IPS DF 6.9 (cell line): ENCODE results near the gene HMCN2.
"Not testable (repeated sequence)": the region's sequence is repeated elsewhere in the genome, so short reads cannot be mapped to it uniquely, and the experiment has no call there.

Experiments used
- DNase-seq: peaks from one replicate; pipeline ENCODE4 v3.0.0-alpha.2; 2013; ENCODE audit warnings: low read depth, low spot score
- H3K27ac ChIP-seq: one replicate; pipeline ENCODE4 v1.5.1; 2013; ENCODE audit warnings: low read length, control low read depth
- H3K27me3 ChIP-seq: 2 replicates; pipeline ENCODE4 v1.6.1; 2013; ENCODE audit warnings: mild to moderate bottlenecking, low read length; ENCODE audit not compliant: control insufficient read depth, insufficient read depth
- H3K36me3 ChIP-seq: 2 replicates; pipeline ENCODE4 v1.6.1; 2013; ENCODE audit warnings: low read length; ENCODE audit not compliant: control insufficient read depth, insufficient read depth
- H3K4me1 ChIP-seq: 2 replicates; pipeline ENCODE4 v1.6.1; 2013; ENCODE audit warnings: low read length; ENCODE audit not compliant: control insufficient read depth, insufficient read depth
- H3K4me3 ChIP-seq: 2 replicates; pipeline ENCODE4 v1.5.1; 2013; ENCODE audit warnings: mild to moderate bottlenecking, low read length
- H3K9me3 ChIP-seq: 2 replicates; pipeline ENCODE4 v1.6.1; 2013; ENCODE audit warnings: low read length, inconsistent platforms; ENCODE audit not compliant: control insufficient read depth, insufficient read depth
- WGBS: extraction: QIAGEN DNeasy Blood & Tissue Kit; methylation state at CpG from one replicate; pipeline ENCODE4 v1.1.7; 2013; ENCODE audit warnings: mixed read lengths, missing lambda C conversion rate; ENCODE audit not compliant: insufficient read length, insufficient coverage; 5-methylcytosine and 5-hydroxymethylcytosine counted together

Gene HMCN2

GRCh38 chr9:130338891-130339290 lies 73.3 kb downstream of the HMCN2 start:
- not testable (repeated sequence) for DNase-seq, H3K27ac ChIP-seq, H3K4me3 ChIP-seq, H3K27me3 ChIP-seq, H3K36me3 ChIP-seq, H3K9me3 ChIP-seq, H3K4me1 ChIP-seq
- WGBS, result no CpG with 5 or more reads among the region's 8 CpGs

- WGBS, result no CpG with 5 or more reads among the region's 4 CpGs
- Histone ChIP-seq H3K4me3 (no peak overlapping the region), H3K9me3 (no peaks in the 10 kb centered on the region), H3K4me1 (no peaks in the 10 kb centered on the region), H3K27ac (no peak overlapping the region), H3K27me3 (no peaks in the 10 kb centered on the region), H3K36me3 (peaks cover 3% of the 10 kb centered on the region; the same call in 1 of the 2 replicates)
- no peak for DNase-seq
Observed at GRCh38 chr9:130339306-130339705, 73.7 kb downstream of the HMCN2 start.

GRCh38 chr9:130340011-130340410 lies 74.5 kb downstream of the HMCN2 start:
- no CpG with 5 or more reads among the region's 10 CpGs for WGBS
- H3K9me3 ChIP-seq, result no peaks in the 10 kb centered on the region
- no peak overlapping the region for H3K4me3 ChIP-seq
- no peak for DNase-seq
- no peaks in the 10 kb centered on the region for H3K27me3 ChIP-seq
- no peak overlapping the region for H3K27ac ChIP-seq
- peaks cover 3% of the 10 kb centered on the region; the same call in 1 of the 2 replicates for H3K36me3 ChIP-seq
- H3K4me1 ChIP-seq, result no peaks in the 10 kb centered on the region

GRCh38 chr9:130340557-130340956 lies 75.0 kb downstream of the HMCN2 start:
- H3K27me3 ChIP-seq, DNase-seq, H3K4me1 ChIP-seq, H3K27ac ChIP-seq, H3K4me3 ChIP-seq, H3K36me3 ChIP-seq, H3K9me3 ChIP-seq: not testable (repeated sequence)
- no CpG with 5 or more reads among the region's 17 CpGs for WGBS

- Histone ChIP-seq H3K4me1 (peaks cover 7% of the 10 kb centered on the region), H3K9me3 (no peaks in the 10 kb centered on the region), H3K36me3 (peaks cover 3% of the 10 kb centered on the region; the same call in 1 of the 2 replicates), H3K27ac (no peak overlapping the region), H3K27me3 (no peaks in the 10 kb centered on the region), H3K4me3 (no peak overlapping the region)
- WGBS, result no CpG with 5 or more reads among the region's 13 CpGs
- DNase-seq, result no peak
Observed at GRCh38 chr9:130341128-130341527, 75.6 kb downstream of the HMCN2 start.

- Histone ChIP-seq H3K27ac (no peak overlapping the region), H3K4me3 (no peak overlapping the region), H3K27me3 (no peaks in the 10 kb centered on the region), H3K9me3 (no peaks in the 10 kb centered on the region), H3K36me3 (peaks cover 3% of the 10 kb centered on the region; the same call in 1 of the 2 replicates), H3K4me1 (peaks cover 7% of the 10 kb centered on the region)
- no CpG with 5 or more reads among the region's 13 CpGs for WGBS
- DNase-seq, result no peak
Observed at GRCh38 chr9:130341839-130342713, 76.5 kb downstream of the HMCN2 start.

GRCh38 chr9:130342714-130343085 lies 77.1 kb downstream of the HMCN2 start:
- Histone ChIP-seq H3K27ac (no peak overlapping the region), H3K9me3 (no peaks in the 10 kb centered on the region), H3K36me3 (peaks cover 3% of the 10 kb centered on the region; the same call in 1 of the 2 replicates), H3K4me1 (peaks cover 7% of the 10 kb centered on the region), H3K4me3 (no peak overlapping the region), H3K27me3 (no peaks in the 10 kb centered on the region)
- no CpG with 5 or more reads among the region's 11 CpGs for WGBS
- no peak for DNase-seq

GRCh38 chr9:130343445-130343918 lies 77.9 kb downstream of the HMCN2 start:
- Histone ChIP-seq H3K4me3 (no peak overlapping the region), H3K36me3 (peaks cover 3% of the 10 kb centered on the region; the same call in 1 of the 2 replicates), H3K9me3 (no peaks in the 10 kb centered on the region), H3K4me1 (peaks cover 7% of the 10 kb centered on the region), H3K27ac (no peak overlapping the region), H3K27me3 (no peaks in the 10 kb centered on the region)
- DNase-seq, result no peak
- no CpG with 5 or more reads among the region's 12 CpGs for WGBS

- no peak for DNase-seq
- no peak overlapping the region for H3K4me3 ChIP-seq
- WGBS, result 100% methylated on average over 1 of the region's 1 CpG
- H3K27me3 ChIP-seq, result no peaks in the 10 kb centered on the region
- no peaks in the 10 kb centered on the region for H3K9me3 ChIP-seq
- peaks cover 7% of the 10 kb centered on the region for H3K4me1 ChIP-seq
- H3K36me3 ChIP-seq, result peaks cover under 1% of the 10 kb centered on the region; the same call in 1 of the 2 replicates
- no peak overlapping the region for H3K27ac ChIP-seq
Observed at GRCh38 chr9:130344366-130344765, 78.8 kb downstream of the HMCN2 start.

- no peak for DNase-seq
- Histone ChIP-seq H3K27me3 (no peaks in the 10 kb centered on the region), H3K27ac (no peak overlapping the region), H3K9me3 (no peaks in the 10 kb centered on the region), H3K36me3 (no peaks in the 10 kb centered on the region), H3K4me3 (no peak overlapping the region), H3K4me1 (peaks cover 7% of the 10 kb centered on the region)
- 100% methylated on average over 3 of the region's 9 CpGs for WGBS
Observed at GRCh38 chr9:130345009-130345896, 79.7 kb downstream of the HMCN2 start.
